ENCODE results near the gene USH2A. TPM values are rescaled to one million over a fixed set of nuclear protein-coding genes. Genes with fewer than 3 reads are reported as not detected.

Gene USH2A
- total RNA-seq, 1 donor from 2014 or later, result not detected

DNA sequence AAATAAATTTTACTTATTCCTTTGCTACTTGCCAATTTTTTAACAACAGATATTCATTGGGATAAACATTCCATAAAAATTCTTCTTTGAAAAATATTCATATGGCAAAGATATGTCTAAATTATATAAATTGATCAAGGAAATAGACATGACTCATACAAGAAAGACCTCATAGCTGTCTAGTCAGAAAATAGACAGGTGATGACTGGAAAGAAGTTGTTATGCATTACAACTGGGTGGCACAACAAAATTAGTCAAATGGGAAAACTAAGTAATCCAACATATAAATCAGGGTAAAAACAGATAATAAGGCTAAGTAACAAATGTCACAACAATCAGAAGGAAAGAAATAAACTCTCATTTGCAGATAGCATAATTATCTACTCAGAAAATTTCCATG is 92.0 kb downstream of the USH2A start:
- no peak overlapping the region for H3K4me3 ChIP-seq (ENCODE audit: low read depth, low read length)
- no peak for DNase-seq (ENCODE audit: low read depth)
- no peak for TF ChIP-seq CTCF (conservative IDR thresholded peaks at IDR 0.05; ENCODE audit: low read depth, low read length)

DNA sequence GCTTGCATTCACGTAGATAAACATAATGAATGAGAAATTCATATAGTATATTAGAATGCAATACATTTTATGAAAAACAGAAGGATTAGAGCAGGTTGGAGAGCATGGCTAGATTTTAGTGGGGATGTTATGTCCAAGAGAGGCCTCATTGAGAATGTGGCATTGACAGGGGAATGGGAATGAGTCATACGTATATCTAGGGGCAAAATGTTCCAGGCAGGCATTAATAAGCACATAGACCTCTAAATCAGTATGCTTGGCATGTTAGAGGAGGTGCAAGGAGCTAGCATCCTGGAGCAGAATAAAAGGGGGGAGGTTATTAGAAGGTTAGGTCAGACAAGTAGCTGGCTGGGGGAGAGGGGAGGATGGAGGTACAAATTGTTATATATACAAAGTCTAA is 93.0 kb downstream of the USH2A start:
- H3K4me3 ChIP-seq (ENCODE audit: low read depth, low read length), result no peak overlapping the region
- DNase-seq (ENCODE audit: low read depth), result no peak
- no peak for TF ChIP-seq CTCF (conservative IDR thresholded peaks at IDR 0.05; ENCODE audit: low read depth, low read length)

- TF ChIP-seq CTCF (conservative IDR thresholded peaks at IDR 0.05; ENCODE audit: low read depth, low read length), result no peak
- no peak for DNase-seq (ENCODE audit: low read depth)
- no peak overlapping the region for H3K4me3 ChIP-seq (ENCODE audit: low read depth, low read length)
Observed at GRCh38 chr1:216325946-216326345, 97.3 kb downstream of the USH2A start.

DNA sequence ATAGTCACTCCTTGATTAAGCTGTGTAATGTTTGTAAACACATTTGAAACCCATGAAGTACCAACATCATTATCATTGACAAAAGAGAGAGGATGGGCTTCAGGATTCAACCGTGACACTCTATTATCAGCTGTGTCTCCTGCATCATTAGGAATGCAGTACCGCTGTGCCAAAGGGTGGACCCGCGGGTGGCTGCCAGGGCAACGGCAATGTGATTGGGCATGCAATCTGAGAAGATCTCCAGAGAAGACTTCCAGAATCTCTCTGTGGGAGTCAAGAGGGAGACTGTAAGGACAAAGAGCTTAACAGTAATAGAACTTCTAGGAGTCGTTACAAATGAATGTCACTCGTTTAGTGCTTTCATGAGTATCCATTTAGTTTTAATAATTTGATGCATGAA is 97.9 kb downstream of the USH2A start:
- DNase-seq (ENCODE audit: low read depth), result no peak
- H3K4me3 ChIP-seq (ENCODE audit: low read depth, low read length), result no peak overlapping the region

DNA sequence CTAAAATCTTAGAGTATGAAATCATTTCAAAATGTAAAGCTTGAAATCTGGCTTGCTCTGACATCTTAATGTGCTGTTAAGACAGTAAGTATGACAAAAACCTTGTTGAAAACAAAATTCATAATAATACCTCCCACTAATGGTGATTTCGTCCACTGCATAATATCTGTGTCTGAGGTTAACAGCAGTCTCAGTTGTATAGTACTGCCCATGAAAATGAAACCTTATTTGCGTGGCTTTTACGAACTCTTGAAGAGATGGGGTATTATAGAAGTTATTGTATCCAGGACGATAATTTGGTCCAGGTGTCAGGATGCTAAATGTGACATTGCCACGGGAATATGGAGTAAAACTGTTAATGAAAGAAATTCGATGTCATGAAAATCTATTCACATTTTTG is 99.9 kb downstream of the USH2A start:
- H3K4me3 ChIP-seq (ENCODE audit: low read depth, low read length), result no peak overlapping the region
- TF ChIP-seq CTCF (conservative IDR thresholded peaks at IDR 0.05; ENCODE audit: low read depth, low read length), result no peak
- DNase-seq (ENCODE audit: low read depth), result no peak

More for the DNA sequence above, 97.9 kb downstream of the USH2A start:
- TF ChIP-seq CTCF (conservative IDR thresholded peaks at IDR 0.05; ENCODE audit: low read depth, low read length), result no peak

DNA sequence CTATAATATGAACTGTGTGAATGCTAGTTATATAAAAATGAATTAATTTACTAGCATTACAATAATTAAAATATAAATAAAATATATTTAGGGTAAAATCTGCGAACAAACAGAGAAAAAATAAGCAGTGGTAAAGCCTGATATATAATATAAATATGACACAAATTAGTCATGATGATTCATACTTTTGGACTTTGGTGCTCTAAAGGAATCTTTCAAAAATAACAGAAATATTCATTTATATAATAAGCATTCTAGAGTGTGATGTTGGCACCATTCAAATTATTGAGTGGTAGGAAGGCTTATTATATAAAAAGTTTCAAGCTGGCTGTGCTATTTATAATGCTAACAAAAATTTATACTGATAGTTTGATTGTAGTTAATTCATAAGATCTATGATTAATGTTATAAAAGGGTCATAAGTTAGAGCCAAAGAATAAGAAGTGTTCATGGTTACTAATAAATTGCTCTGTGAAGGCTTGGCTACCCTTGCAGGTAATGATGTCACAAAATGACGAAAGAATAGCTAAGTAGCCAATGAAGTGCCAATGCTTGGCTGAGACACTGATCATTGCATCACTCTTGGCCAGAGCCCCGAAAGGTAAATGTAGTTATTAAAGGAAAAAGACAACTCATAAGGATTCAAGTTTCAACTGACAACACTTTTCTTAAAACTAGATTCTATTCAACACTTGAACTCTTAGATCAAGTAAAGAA is 108.7 kb downstream of the USH2A start:
- H3K4me3 ChIP-seq (ENCODE audit: low read depth, low read length), result no peak overlapping the region
- peak; percentile 63 for DNase-seq (ENCODE audit: low read depth)
- TF ChIP-seq CTCF (conservative IDR thresholded peaks at IDR 0.05; ENCODE audit: low read depth, low read length), result no peak

- TF ChIP-seq CTCF (conservative IDR thresholded peaks at IDR 0.05; ENCODE audit: low read depth, low read length), result peak; percentile 92
- H3K4me3 ChIP-seq (ENCODE audit: low read depth, low read length), result no peak overlapping the region
- peak; percentile 18 for DNase-seq (ENCODE audit: low read depth)
Observed at GRCh38 chr1:216310776-216311175, 112.5 kb downstream of the USH2A start.

Measured in epithelial cell of proximal tubule (primary cell).